HepG2 (cell line): Measurements from ENCODE around the gene COL9A1. TPM values are rescaled to one million over a fixed set of nuclear protein-coding genes. Genes with fewer than 3 reads are reported as not detected.

Experiments used
- ATAC-seq: fragments of 200-7000 bp; cut with Tn5 transposase; 3 replicates; pipeline ENCODE4 v1.9.1; 2020; ENCODE audit warnings: mild to moderate bottlenecking, moderate library complexity
- BruUV-seq: library from RNA; stranded (reverse); fragments of 400-500 nt; replicated peaks from 2 replicates; lab custom pipeline; 2021; lab: Mats Ljungman, UMichigan
- CTCF ChIA-PET: fragments of 300-600 bp; formaldehyde crosslinking; extraction: SDS; loops from one replicate; lab custom pipeline; 2021; ENCODE audit warnings: low total read pairs, inconsistent platforms, low intra/inter-chr PET ratio; lab: Yijun Ruan, JAX
- POLR2A ChIA-PET: fragments of 350-600 bp; sonication (Branson Sonifier 250); formaldehyde crosslinking; loops from one replicate; lab custom pipeline; 2020; ENCODE audit warnings: antibody characterized with exemption, inconsistent platforms; lab: Yijun Ruan, JAX
- DNase-seq: peaks from one replicate; pipeline ENCODE4 v3.0.0-alpha.2; 2015; ENCODE audit warnings: low spot score
- FAIRE-seq: peaks from 3 replicates; lab custom pipeline; 2011; peaks lifted over from hg19 to GRCh38; lab: Jason Lieb, UNC
- H2AFZ ChIP-seq: one replicate; pipeline ENCODE4 v1.6.1; 2011; ENCODE audit warnings: low read length, inconsistent platforms
- H3K27ac ChIP-seq: fragments of 300-600 bp; 3 replicates; pipeline ENCODE4 v1.8.0; 2011; ENCODE audit warnings: mixed run types, mild to moderate bottlenecking, mixed read lengths, low read length, inconsistent platforms; ENCODE audit not compliant: insufficient read depth; ENCODE audit errors: extremely low read length
- H3K27me3 ChIP-seq, 2 experiments: fragments of 200-600 bp in 1 of 2; 2 replicates in 1 of 2; 3 replicates in 1 of 2; pipeline versions ENCODE4 v1.6.0 to v1.8.0; 2011; ENCODE audit warnings: low read length in 2 of 2, mild to moderate bottlenecking in 2 of 2, moderate library complexity in 2 of 2, inconsistent platforms in 1 of 2; ENCODE audit not compliant: insufficient read depth in 2 of 2, control insufficient read depth in 1 of 2
- H3K36me3 ChIP-seq, 2 experiments: fragments of 200-600 bp in 1 of 2; replicated peaks in 1 of 2; 2 replicates in 1 of 2; 3 replicates in 1 of 2; pipeline versions ENCODE4 v1.5.1 to v1.8.0; 2011; ENCODE audit warnings: low read length in 2 of 2, inconsistent platforms in 1 of 2; ENCODE audit not compliant: insufficient read depth in 2 of 2, control insufficient read depth in 1 of 2
- H3K4me1 ChIP-seq: 2 replicates; pipeline ENCODE4 v1.5.1; 2012; ENCODE audit warnings: low read length, inconsistent platforms; ENCODE audit not compliant: insufficient read depth
- H3K4me2 ChIP-seq: 2 replicates; pipeline ENCODE4 v1.6.0; 2011; ENCODE audit warnings: low read depth, low read length, inconsistent platforms
- H3K4me3 ChIP-seq, 3 experiments: fragments of 200-600 bp in 1 of 3; sonication (generic), shearing (Covaris generic) in 1 of 3; replicated peaks in 1 of 3; 2 replicates each; pipeline ENCODE4 v1.5.1; 2011 to 2016; ENCODE audit warnings: low read length in 3 of 3, inconsistent platforms in 2 of 3, low read depth in 2 of 3, mild to moderate bottlenecking in 2 of 3, control low read depth in 1 of 3, mixed read lengths in 1 of 3; ENCODE audit not compliant: insufficient read depth in 1 of 3
- H3K79me2 ChIP-seq: one replicate; pipeline ENCODE4 v1.6.1; 2011; ENCODE audit warnings: low read length, inconsistent platforms; ENCODE audit not compliant: insufficient read depth
- H3K9ac ChIP-seq: 2 replicates; pipeline ENCODE4 v1.6.0; 2011; ENCODE audit warnings: mild to moderate bottlenecking, low read depth, low read length, inconsistent platforms; ENCODE audit not compliant: insufficient read depth
- H3K9me3 ChIP-seq: 2 replicates; pipeline ENCODE4 v1.5.1; 2012; ENCODE audit warnings: mild to moderate bottlenecking, low read length
- H4K20me1 ChIP-seq: 2 replicates; pipeline ENCODE4 v1.6.0; 2011; ENCODE audit warnings: inconsistent platforms, mild to moderate bottlenecking, low read length, moderate library complexity; ENCODE audit not compliant: insufficient read depth
- ATF2 ChIP-seq: sonication (generic); formaldehyde crosslinking; IDR thresholded peaks from 2 replicates; pipeline ENCODE4 v1.4.0; 2020; ENCODE audit warnings: missing genetic modification reagents
- CBFB ChIP-seq: sonication (generic); formaldehyde crosslinking; IDR thresholded peaks from 2 replicates; pipeline ENCODE4 v1.4.0; 2020; ENCODE audit warnings: missing genetic modification reagents
- CC2D1A ChIP-seq: sonication (generic); formaldehyde crosslinking; IDR thresholded peaks from 2 replicates; pipeline ENCODE4 v1.8.1; 2023; ENCODE audit warnings: mild to moderate bottlenecking, missing genetic modification reagents
- CHCHD3 ChIP-seq: sonication (generic); formaldehyde crosslinking; IDR thresholded peaks from 2 replicates; pipeline ENCODE4 v1.8.0; 2022; ENCODE audit warnings: mild to moderate bottlenecking, missing genetic modification reagents, moderate library complexity
- DPF2 ChIP-seq: sonication (generic); formaldehyde crosslinking; IDR thresholded peaks from 2 replicates; pipeline ENCODE4 v1.4.0; 2020; ENCODE audit warnings: mild to moderate bottlenecking, low read depth, missing genetic modification reagents, borderline replicate concordance
- ISX ChIP-seq: sonication (generic); formaldehyde crosslinking; conservative IDR thresholded peaks from 2 replicates; pipeline ENCODE4 v1.5.0; 2020; ENCODE audit warnings: missing genetic modification reagents
- KAT8 ChIP-seq: IDR thresholded peaks from 2 replicates; pipeline ENCODE4 v1.6.1; 2016; ENCODE audit warnings: missing genetic modification reagents, missing compliant biosample characterization
- KDM3A ChIP-seq: IDR thresholded peaks from 2 replicates; pipeline ENCODE4 v1.6.1; 2018; ENCODE audit warnings: low read depth, missing compliant biosample characterization
- PHF5A ChIP-seq: IDR thresholded peaks from one replicate; pipeline ENCODE4 v1.6.1; 2018; ENCODE audit warnings: low read depth, missing genetic modification reagents; ENCODE audit not compliant: unreplicated experiment
- RAD51 ChIP-seq: fragments of 450-650 bp; IDR thresholded peaks from 2 replicates; pipeline ENCODE4 v1.6.1; 2016; ENCODE audit warnings: borderline replicate concordance
- ZBTB33 ChIP-seq: sonication (generic); formaldehyde crosslinking; IDR thresholded peaks from 2 replicates; pipeline ENCODE4 v1.4.0; 2020; ENCODE audit warnings: missing genetic modification reagents
- ZFP62 ChIP-seq: sonication (generic); formaldehyde crosslinking; IDR thresholded peaks from 2 replicates; pipeline ENCODE4 v1.4.0; 2020; ENCODE audit warnings: missing genetic modification reagents
- ZKSCAN8 ChIP-seq: IDR thresholded peaks from 2 replicates; pipeline ENCODE4 v1.6.1; 2016; ENCODE audit warnings: borderline replicate concordance, missing genetic modification reagents, missing compliant biosample characterization
- ZNF230 ChIP-seq: sonication (generic); formaldehyde crosslinking; IDR thresholded peaks from 2 replicates; pipeline ENCODE4 v1.4.0; 2020; ENCODE audit warnings: mild to moderate bottlenecking, missing genetic modification reagents
- ZNF33B ChIP-seq: sonication (generic); formaldehyde crosslinking; IDR thresholded peaks from 2 replicates; pipeline ENCODE4 v1.5.1; 2020; ENCODE audit warnings: mild to moderate bottlenecking, missing genetic modification reagents
- ZNF460 ChIP-seq: sonication (generic); formaldehyde crosslinking; IDR thresholded peaks from 2 replicates; pipeline ENCODE4 v1.5.1; 2020; ENCODE audit warnings: missing genetic modification reagents, mild to moderate bottlenecking, borderline replicate concordance
- ZNF564 ChIP-seq: sonication (generic); formaldehyde crosslinking; IDR thresholded peaks from 2 replicates; pipeline ENCODE4 v1.8.1; 2023; ENCODE audit warnings: mild to moderate bottlenecking, missing genetic modification reagents
- ZNF75D ChIP-seq: sonication (generic); formaldehyde crosslinking; IDR thresholded peaks from 2 replicates; pipeline ENCODE4 v1.8.1; 2023; ENCODE audit warnings: missing genetic modification reagents, mild to moderate bottlenecking, borderline replicate concordance
- ZNF775 ChIP-seq: sonication (generic); formaldehyde crosslinking; IDR thresholded peaks from 2 replicates; pipeline ENCODE4 v1.4.0; 2020; ENCODE audit warnings: missing genetic modification reagents, mild to moderate bottlenecking, moderate library complexity, borderline replicate concordance
- in situ Hi-C: cut with HindIII; loops from 2 replicates; pipeline ENCODE4 v1.10.0; 2017; ENCODE audit warnings: low pct_unique_long_range_greater_than_20kb; ENCODE audit not compliant: extremely low pct_ligation_motif_present
- intact Hi-C: fragments of 100-400 bp; cut with micrococcal nuclease; formaldehyde crosslinking; loops from one replicate; pipeline ENCODE4 v1.10.0; 2022; ENCODE audit not compliant: unreplicated experiment
- polyA plus RNA-seq, 8 experiments: library from polyadenylated mRNA; depleted of rRNA in 3 of 8; stranded (reverse) in 7 of 8; unstranded in 1 of 8; fragments of >200 nt; fragmentation: Illumina TruSeq in 4 of 8; extraction: Trizol in 4 of 8; gene quantifications; 2 replicates each; pipeline versions ENCODE4 v1.2.1 to v1.2.3, GENCODE V29; 2011 to 2016; ENCODE audit warnings: low read depth in 4 of 8, missing spikeins in 1 of 8, mixed read lengths in 1 of 8; ENCODE audit not compliant: insufficient read depth in 1 of 8
- total RNA-seq, 5 experiments: library from RNA; depleted of rRNA; stranded (reverse); fragments of >200 nt; fragmentation: Illumina TruSeq; extraction: Trizol; gene quantifications; 2 replicates each; pipeline ENCODE4 v1.2.3, GENCODE V29; 2016; ENCODE audit warnings: low read depth in 1 of 5
- TF ChIP-seq, protein P1 (sequence below): sonication (generic); formaldehyde crosslinking; IDR thresholded peaks from 2 replicates; pipeline ENCODE4 v1.4.0; 2020; ENCODE audit warnings: missing genetic modification reagents

Gene COL9A1
- total and polyA plus RNA-seq, 2 of the 13 experiments (the other 11 are each of a cell fraction or from before 2014, with no cell fraction given): 0.08 TPM; not detected in 1

DNA sequence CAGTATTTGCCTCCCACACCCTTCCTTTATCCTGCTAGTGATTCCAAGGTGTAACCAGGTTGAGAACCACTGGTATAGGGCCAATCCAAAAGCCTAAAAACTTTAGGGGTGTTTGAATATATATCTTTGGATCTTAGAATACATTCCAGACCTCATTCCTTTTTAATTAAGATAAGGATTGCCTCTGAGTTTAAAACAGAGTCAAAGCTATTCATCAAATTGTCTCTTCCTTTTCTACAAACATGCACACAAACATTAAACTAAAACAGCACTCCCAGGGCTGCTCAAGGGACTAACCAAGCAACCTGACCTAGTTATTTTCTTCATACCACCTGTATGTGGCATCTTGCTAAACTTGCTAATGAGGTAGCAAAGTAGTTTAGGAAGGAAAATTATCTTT is 22.1 kb upstream of the COL9A1 start:
- no peaks in the 10 kb centered on the region for H3K27me3 ChIP-seq
- ChIA-PET CTCF (no interaction called here), POLR2A (no interaction called here)
- intact Hi-C loops: no loop called here
- no TSS peak for BruUV-seq
- no peaks in the 10 kb centered on the region for H4K20me1 ChIP-seq
- no peak overlapping the region for H2AFZ ChIP-seq
- FAIRE-seq: no peak
- no peaks in the 10 kb centered on the region for H3K4me1 ChIP-seq
- H3K27ac ChIP-seq: no peak overlapping the region
- no peak overlapping the region for H3K4me3 ChIP-seq
- no peaks in the 10 kb centered on the region for H3K79me2 ChIP-seq
- H3K4me2 ChIP-seq: no peak overlapping the region
- no peaks in the 10 kb centered on the region for H3K36me3 ChIP-seq
- no peak for TF ChIP-seq ZNF564 (CRISPR knock-in tag)
- TF ChIP-seq, protein P1, sequence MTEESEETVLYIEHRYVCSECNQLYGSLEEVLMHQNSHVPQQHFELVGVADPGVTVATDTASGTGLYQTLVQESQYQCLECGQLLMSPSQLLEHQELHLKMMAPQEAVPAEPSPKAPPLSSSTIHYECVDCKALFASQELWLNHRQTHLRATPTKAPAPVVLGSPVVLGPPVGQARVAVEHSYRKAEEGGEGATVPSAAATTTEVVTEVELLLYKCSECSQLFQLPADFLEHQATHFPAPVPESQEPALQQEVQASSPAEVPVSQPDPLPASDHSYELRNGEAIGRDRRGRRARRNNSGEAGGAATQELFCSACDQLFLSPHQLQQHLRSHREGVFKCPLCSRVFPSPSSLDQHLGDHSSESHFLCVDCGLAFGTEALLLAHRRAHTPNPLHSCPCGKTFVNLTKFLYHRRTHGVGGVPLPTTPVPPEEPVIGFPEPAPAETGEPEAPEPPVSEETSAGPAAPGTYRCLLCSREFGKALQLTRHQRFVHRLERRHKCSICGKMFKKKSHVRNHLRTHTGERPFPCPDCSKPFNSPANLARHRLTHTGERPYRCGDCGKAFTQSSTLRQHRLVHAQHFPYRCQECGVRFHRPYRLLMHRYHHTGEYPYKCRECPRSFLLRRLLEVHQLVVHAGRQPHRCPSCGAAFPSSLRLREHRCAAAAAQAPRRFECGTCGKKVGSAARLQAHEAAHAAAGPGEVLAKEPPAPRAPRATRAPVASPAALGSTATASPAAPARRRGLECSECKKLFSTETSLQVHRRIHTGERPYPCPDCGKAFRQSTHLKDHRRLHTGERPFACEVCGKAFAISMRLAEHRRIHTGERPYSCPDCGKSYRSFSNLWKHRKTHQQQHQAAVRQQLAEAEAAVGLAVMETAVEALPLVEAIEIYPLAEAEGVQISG (CRISPR knock-in tag): no peak
- no peak for TF ChIP-seq ZNF775 (CRISPR knock-in tag)
- TF ChIP-seq ZNF33B (CRISPR knock-in tag): no peak
- no peak for TF ChIP-seq ZKSCAN8 (CRISPR knock-in tag)
- no peak for TF ChIP-seq KDM3A (CRISPR knock-in tag)
- TF ChIP-seq ISX (CRISPR knock-in tag): no peak
- no peak for TF ChIP-seq ZNF75D (CRISPR knock-in tag)
- no peak for TF ChIP-seq DPF2 (CRISPR knock-in tag)
- TF ChIP-seq CHCHD3: no peak
- no peak for TF ChIP-seq CBFB (CRISPR knock-in tag)
- TF ChIP-seq ZNF230 (CRISPR knock-in tag): no peak
- no peak for TF ChIP-seq CC2D1A
- no peak for TF ChIP-seq ZFP62 (CRISPR knock-in tag)
- no peak for TF ChIP-seq ATF2 (CRISPR knock-in tag)
- no peak for TF ChIP-seq ZBTB33
- no peak for TF ChIP-seq PHF5A (CRISPR knock-in tag)
- TF ChIP-seq KAT8 (CRISPR knock-in tag): no peak
- no peak for TF ChIP-seq ZNF460 (CRISPR knock-in tag)
- no peak for TF ChIP-seq RAD51
- H3K9me3 ChIP-seq: no peaks in the 10 kb centered on the region
- H3K9ac ChIP-seq: no peak overlapping the region
- no peak for DNase-seq
- in situ Hi-C loops: no loop called here
- ATAC-seq: no peak
